Stomach (tissue), 19 donors: ENCODE measurements around the gene TCF7L1. TPM values are rescaled to one million over a fixed set of nuclear protein-coding genes. Genes with fewer than 3 reads are reported as not detected.

Experiments used
- DNase-seq, 2 donors: peaks; one replicate each; pipeline versions ENCODE4 v3.0.0 to v3.0.0-alpha.2; 2013 to 2019
- H3K27ac ChIP-seq, 5 donors: fragments of 200-600 bp in 4 of 5; sonication (generic) in 4 of 5; one replicate each; pipeline ENCODE4 v1.5.1; 2013 to 2019; ENCODE audit warnings: mild to moderate bottlenecking in 1 of 5, moderate library complexity in 1 of 5
- H3K27me3 ChIP-seq, 3 donors: fragments of 200-600 bp; sonication (generic); one replicate each; pipeline ENCODE4 v1.5.1; 2017 to 2019; ENCODE audit warnings: mixed run types in 1 of 3
- H3K36me3 ChIP-seq, 4 donors: fragments of 200-600 bp; sonication (generic); 1 replicate in 3 of 4; 2 replicates in 1 of 4; pipeline ENCODE4 v1.5.1; 2016 to 2019
- H3K4me1 ChIP-seq, 4 donors: fragments of 200-600 bp; sonication (generic); one replicate each; pipeline ENCODE4 v1.5.1; 2016 to 2019
- H3K4me3 ChIP-seq, 4 donors: fragments of 200-600 bp; sonication (generic) in 3 of 4; one replicate each; pipeline ENCODE4 v1.5.1; 2016 to 2019; ENCODE audit warnings: mild to moderate bottlenecking in 1 of 4
- H3K9me3 ChIP-seq, 4 donors: fragments of 200-600 bp; sonication (generic); one replicate each; pipeline ENCODE4 v1.5.1; 2016 to 2019
- EP300 ChIP-seq: sonication (generic); formaldehyde crosslinking; IDR thresholded peaks from one replicate; pipeline ENCODE4 v1.6.1; 2017; ENCODE audit warnings: antibody characterized with exemption
- POLR2A ChIP-seq, 4 donors: fragments of 450-650 bp; IDR thresholded peaks; one replicate each; pipeline ENCODE4 v1.6.1; 2016; ENCODE audit warnings: antibody characterized with exemption in 4 of 4, control low read depth in 2 of 4, mild to moderate bottlenecking in 1 of 4, moderate library complexity in 1 of 4
- POLR2AphosphoS5 ChIP-seq, 3 donors: sonication (generic); formaldehyde crosslinking; IDR thresholded peaks; one replicate each; pipeline ENCODE4 v1.6.1; 2016; ENCODE audit warnings: antibody characterized with exemption in 3 of 3
- WGBS, 5 donors: extraction: QIAGEN DNeasy Blood & Tissue Kit in 3 of 5; methylation state at CpG; one replicate each; pipeline versions ENCODE4 v1.1.5 to v1.1.7; 2013 to 2018; 5-methylcytosine and 5-hydroxymethylcytosine counted together
- intact Hi-C: fragments of 100-400 bp; cut with DNase I; formaldehyde crosslinking; loops from one replicate; pipeline ENCODE4 v1.15.1; 2023; ENCODE audit warnings: low total_unique reads
- long read RNA-seq, 10 donors: transcript quantifications; one replicate each; lab custom pipeline, GENCODE V29; 2026
- polyA plus RNA-seq, 3 donors: library from polyadenylated mRNA; stranded (reverse); fragments of 200-250 nt; gene quantifications; one replicate each; pipeline ENCODE4 v1.2.3, GENCODE V29; 2013
- total RNA-seq, 5 donors: library from RNA; depleted of rRNA; stranded (reverse); fragments of >200 nt; gene quantifications; one replicate each; pipeline versions ENCODE4 v1.1.0 to v1.2.3, GENCODE V29; 2014 to 2016
- TF ChIP-seq, protein P1 (sequence below), 7 experiments: fragments of 450-650 bp in 4 of 7; fragments of 200-600 bp in 3 of 7; sonication (generic) in 3 of 7; IDR thresholded peaks; one replicate each; pipeline ENCODE4 v1.5.1; 2016 to 2019; ENCODE audit warnings: antibody characterized with exemption in 7 of 7, control low read depth in 2 of 7, mild to moderate bottlenecking in 1 of 7
- donor health status: healthy with polysubstance abuse.
- donor health status: Bipolar disorder and iron deficiency.
- donor health status: healthy.

TCF7L1 gene, protein sequence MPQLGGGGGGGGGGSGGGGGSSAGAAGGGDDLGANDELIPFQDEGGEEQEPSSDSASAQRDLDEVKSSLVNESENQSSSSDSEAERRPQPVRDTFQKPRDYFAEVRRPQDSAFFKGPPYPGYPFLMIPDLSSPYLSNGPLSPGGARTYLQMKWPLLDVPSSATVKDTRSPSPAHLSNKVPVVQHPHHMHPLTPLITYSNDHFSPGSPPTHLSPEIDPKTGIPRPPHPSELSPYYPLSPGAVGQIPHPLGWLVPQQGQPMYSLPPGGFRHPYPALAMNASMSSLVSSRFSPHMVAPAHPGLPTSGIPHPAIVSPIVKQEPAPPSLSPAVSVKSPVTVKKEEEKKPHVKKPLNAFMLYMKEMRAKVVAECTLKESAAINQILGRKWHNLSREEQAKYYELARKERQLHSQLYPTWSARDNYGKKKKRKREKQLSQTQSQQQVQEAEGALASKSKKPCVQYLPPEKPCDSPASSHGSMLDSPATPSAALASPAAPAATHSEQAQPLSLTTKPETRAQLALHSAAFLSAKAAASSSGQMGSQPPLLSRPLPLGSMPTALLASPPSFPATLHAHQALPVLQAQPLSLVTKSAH
- total RNA-seq (1 to 10 TPM in 3 of 5 donors, under 1 TPM in 1, not detected in 1; 0.45 to 8.3 (median 4.1) TPM), polyA plus RNA-seq (1 to 10 TPM; 4.3 to 5.6 (median 4.9) TPM)
- long read RNA-seq, donor 1, partial matches to known transcripts, result 0 of 1 reads
- long read RNA-seq, donor 1, other reads (novel, unspliced or antisense), result 0 of 1 reads
- long read RNA-seq, donor 2, partial matches to known transcripts, result 0 of 4 reads
- long read RNA-seq, donor 2, other reads (novel, unspliced or antisense), result 0 of 4 reads
- long read RNA-seq, donor 3, partial matches to known transcripts, result 0 of 1 reads
- long read RNA-seq, donor 3, other reads (novel, unspliced or antisense), result 0 of 1 reads
- long read RNA-seq, donor 4, result 0 reads
- long read RNA-seq, donor 5, partial matches to known transcripts, result 7 of 10 reads
- long read RNA-seq, donor 5, other reads (novel, unspliced or antisense), result 0 of 10 reads
- long read RNA-seq, donor 6, result 0 reads
- long read RNA-seq, donor 7, partial matches to known transcripts, result 17 of 18 reads
- long read RNA-seq, donor 7, other reads (novel, unspliced or antisense), result 0 of 18 reads
- long read RNA-seq, donor 8, partial matches to known transcripts, result 0 of 4 reads
- long read RNA-seq, donor 8, other reads (novel, unspliced or antisense), result 0 of 4 reads
- long read RNA-seq, donor 9, result 0 reads
- long read RNA-seq, donor 10, result 0 reads

DNA sequence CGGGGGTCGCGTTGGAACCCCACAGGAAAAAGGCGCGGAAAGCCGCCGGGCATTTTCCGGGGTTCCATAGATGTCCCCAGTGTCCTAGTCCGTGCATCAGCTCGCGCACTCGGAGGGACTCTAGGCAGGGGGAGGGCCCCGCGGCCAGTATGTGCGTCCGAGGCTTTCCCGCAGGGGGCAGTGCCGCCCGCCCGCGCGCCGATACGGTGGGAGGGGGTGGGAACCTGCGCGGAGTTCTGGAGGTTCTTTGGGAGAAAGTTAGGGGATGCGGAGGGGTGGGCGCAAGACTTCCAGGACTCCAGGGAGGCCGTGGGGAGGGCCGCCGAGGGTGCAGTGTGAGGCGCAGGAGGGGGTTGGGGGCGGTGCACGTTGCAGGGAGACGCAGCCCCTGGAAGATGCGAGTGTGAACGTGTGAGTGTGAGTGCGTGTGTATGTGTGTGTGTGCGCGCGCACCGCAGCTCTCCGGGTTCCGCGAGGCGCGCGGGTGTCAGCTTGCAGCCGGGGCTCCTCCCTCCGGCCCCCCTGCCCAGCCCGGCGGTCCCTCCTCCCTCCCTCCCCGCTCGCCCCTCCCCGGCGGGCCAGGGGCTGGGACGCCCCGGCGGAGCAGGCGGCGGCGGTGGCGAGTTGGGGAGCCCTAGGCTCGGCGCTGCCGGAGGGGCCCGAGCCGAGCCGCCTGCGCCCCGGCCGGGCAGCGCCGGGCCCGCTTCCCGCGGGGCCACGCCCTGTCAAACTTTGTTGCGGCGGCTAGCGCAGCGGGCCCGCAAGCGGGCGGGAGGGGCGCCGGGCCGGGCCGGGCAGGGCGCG, at the start of gene TCF7L1:
TSS of gene TCF7L1 (plus strand) at position 559 of the 804 bp plus-strand sequence. CDS start 293 bp downstream, outside the sequence.
- 1 to 3% (median 1%) methylated on average over 29 to 91 of the region's 91 CpGs for WGBS, 5 donors
- H3K27ac ChIP-seq, result peak within 1 kb of the TSS; percentile 27 to 85 (median 73)
- DNase-seq, result peak; percentile 55 to 96

DNA sequence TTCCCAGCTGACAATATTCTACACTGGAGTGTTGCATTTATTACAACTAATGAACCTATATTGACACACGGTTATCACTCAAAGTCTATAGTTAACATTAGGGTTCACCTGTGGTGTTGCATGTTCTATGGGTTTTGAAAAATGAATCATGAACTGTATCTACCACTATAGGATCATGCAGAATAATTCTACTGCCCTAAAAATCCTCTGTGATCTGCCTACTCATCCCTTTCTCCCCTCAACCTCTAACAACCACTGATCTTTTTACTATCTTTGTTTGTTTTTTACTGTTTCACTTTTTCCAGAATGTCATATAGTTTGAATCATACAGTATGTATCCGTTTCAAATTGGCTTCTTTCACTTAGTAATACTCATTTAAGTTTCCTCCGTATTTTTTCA, 47.6 kb upstream of the TCF7L1 start:
- DNase-seq, result no peak
- intact Hi-C loops, result no loop called here
- Histone ChIP-seq H3K36me3 (no peaks in the 10 kb centered on the region), H3K4me1 (no peaks in the 10 kb centered on the region), H3K4me3 (no peak overlapping the region), H3K27ac (no peak overlapping the region), H3K27me3 (peaks cover 0 to 12% (median 0%) of the 10 kb centered on the region in 3 donors), H3K9me3 (peaks cover 0 to 10% (median 7%) of the 10 kb centered on the region in 4 donors)
- WGBS, 5 donors, result 63 to 76% (median 73%) methylated on average over 3 of the region's 3 CpGs
- TF ChIP-seq POLR2A (IDR thresholded peaks at IDR 0.05) (no peak), POLR2AphosphoS5 (IDR thresholded peaks at IDR 0.05) (no peak), EP300 (no peak)
- TF ChIP-seq, protein P1, sequence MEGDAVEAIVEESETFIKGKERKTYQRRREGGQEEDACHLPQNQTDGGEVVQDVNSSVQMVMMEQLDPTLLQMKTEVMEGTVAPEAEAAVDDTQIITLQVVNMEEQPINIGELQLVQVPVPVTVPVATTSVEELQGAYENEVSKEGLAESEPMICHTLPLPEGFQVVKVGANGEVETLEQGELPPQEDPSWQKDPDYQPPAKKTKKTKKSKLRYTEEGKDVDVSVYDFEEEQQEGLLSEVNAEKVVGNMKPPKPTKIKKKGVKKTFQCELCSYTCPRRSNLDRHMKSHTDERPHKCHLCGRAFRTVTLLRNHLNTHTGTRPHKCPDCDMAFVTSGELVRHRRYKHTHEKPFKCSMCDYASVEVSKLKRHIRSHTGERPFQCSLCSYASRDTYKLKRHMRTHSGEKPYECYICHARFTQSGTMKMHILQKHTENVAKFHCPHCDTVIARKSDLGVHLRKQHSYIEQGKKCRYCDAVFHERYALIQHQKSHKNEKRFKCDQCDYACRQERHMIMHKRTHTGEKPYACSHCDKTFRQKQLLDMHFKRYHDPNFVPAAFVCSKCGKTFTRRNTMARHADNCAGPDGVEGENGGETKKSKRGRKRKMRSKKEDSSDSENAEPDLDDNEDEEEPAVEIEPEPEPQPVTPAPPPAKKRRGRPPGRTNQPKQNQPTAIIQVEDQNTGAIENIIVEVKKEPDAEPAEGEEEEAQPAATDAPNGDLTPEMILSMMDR (IDR thresholded peaks at IDR 0.05), result no peak

More for the DNA sequence above, at the start of gene TCF7L1:
- Histone ChIP-seq H3K4me1 (peaks cover 10 to 66% (median 42%) of the 10 kb centered on the region in 4 donors), H3K4me3 (peak within 1 kb of the TSS; percentile 48 to 86 (median 74)), H3K27me3 (peaks cover 0 to 40% (median 34%) of the 10 kb centered on the region in 3 donors), H3K9me3 (no peaks in the 10 kb centered on the region), H3K36me3 (no peaks in the 10 kb centered on the region)
- intact Hi-C loops, result no loop called here
- TF ChIP-seq POLR2AphosphoS5 (IDR thresholded peaks at IDR 0.05) (no peak), POLR2A (IDR thresholded peaks at IDR 0.05) (no peak), EP300 (no peak)
- TF ChIP-seq, protein P1 (IDR thresholded peaks at IDR 0.05), result peak in 5 of 7 experiments; percentile 50 to 73 (median 54)

DNA sequence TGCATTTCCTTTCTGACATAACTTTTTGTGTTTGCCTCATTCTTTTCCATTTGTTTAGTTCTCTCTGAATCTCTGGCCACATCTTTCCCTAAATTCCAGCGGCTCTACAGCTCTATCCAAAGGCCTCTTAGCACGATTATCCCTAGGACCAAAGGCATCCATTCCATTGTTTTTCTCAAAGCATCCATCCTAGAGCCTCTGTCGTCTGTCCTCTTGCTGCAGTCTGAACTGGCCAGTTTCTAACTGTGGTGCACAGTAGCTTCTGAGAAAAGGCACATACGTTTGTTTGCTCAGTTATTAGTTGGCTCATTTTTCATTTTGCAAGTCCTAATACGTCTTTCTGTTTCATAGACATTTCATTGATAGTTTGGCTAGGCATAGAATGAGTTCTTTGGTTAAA, 45.7 kb upstream of the TCF7L1 start:
- no peaks in the 10 kb centered on the region for H3K9me3 ChIP-seq
- intact Hi-C loops, result no loop called here
- H3K4me3 ChIP-seq, result no peak overlapping the region
- no peaks in the 10 kb centered on the region for H3K4me1 ChIP-seq
- no peak overlapping the region for H3K27ac ChIP-seq
- no peaks in the 10 kb centered on the region for H3K36me3 ChIP-seq
- 69 to 79% (median 74%) methylated on average over 5 of the region's 5 CpGs for WGBS, 5 donors
- peaks cover 0 to 12% (median 0%) of the 10 kb centered on the region in 3 donors for H3K27me3 ChIP-seq
- TF ChIP-seq, protein P1 (IDR thresholded peaks at IDR 0.05), result no peak
- TF ChIP-seq POLR2A (IDR thresholded peaks at IDR 0.05), result no peak
- no peak for TF ChIP-seq EP300
- TF ChIP-seq POLR2AphosphoS5 (IDR thresholded peaks at IDR 0.05), result no peak
- DNase-seq, result no peak
